ENCODE measurements around the gene LAPTM4A.

Gene LAPTM4A

DNA sequence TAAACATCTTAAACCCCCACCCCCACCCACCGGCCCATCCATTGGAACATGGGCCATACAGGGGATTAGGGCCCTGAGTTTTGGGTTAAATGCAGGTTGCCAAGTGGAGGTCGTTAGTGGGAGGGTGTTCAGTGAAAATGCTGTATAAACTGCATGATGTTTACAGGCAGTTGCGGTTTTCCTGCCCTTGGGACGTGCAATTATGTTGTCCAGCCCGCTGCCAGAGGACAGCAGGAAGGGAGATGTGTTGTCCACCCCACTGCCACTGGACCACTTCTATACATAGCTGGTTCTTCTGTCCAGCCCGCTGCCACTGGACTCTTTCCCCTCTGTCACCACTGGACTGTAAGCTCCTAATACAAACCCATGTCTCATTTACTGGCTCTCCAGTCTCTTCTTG, 2.7 kb upstream of the LAPTM4A start:
- POLR2A ChIA-PET = no interaction called here
- no peak for DNase-seq (ENCODE audit: extremely low spot score)
- CTCF ChIA-PET = interaction anchor here (0.8 to 1.9 kb wide), 4 partner anchors 8 to 111 kb away, joined by 3 to 9 read pairs (median 4); no protein-coding TSS in a partner anchor
- TF ChIP-seq, protein P1, sequence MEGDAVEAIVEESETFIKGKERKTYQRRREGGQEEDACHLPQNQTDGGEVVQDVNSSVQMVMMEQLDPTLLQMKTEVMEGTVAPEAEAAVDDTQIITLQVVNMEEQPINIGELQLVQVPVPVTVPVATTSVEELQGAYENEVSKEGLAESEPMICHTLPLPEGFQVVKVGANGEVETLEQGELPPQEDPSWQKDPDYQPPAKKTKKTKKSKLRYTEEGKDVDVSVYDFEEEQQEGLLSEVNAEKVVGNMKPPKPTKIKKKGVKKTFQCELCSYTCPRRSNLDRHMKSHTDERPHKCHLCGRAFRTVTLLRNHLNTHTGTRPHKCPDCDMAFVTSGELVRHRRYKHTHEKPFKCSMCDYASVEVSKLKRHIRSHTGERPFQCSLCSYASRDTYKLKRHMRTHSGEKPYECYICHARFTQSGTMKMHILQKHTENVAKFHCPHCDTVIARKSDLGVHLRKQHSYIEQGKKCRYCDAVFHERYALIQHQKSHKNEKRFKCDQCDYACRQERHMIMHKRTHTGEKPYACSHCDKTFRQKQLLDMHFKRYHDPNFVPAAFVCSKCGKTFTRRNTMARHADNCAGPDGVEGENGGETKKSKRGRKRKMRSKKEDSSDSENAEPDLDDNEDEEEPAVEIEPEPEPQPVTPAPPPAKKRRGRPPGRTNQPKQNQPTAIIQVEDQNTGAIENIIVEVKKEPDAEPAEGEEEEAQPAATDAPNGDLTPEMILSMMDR (IDR thresholded peaks at IDR 0.05; ENCODE audit: control extremely low read depth, extremely low read depth, low read depth, missing control alignments) = no peak

DNA sequence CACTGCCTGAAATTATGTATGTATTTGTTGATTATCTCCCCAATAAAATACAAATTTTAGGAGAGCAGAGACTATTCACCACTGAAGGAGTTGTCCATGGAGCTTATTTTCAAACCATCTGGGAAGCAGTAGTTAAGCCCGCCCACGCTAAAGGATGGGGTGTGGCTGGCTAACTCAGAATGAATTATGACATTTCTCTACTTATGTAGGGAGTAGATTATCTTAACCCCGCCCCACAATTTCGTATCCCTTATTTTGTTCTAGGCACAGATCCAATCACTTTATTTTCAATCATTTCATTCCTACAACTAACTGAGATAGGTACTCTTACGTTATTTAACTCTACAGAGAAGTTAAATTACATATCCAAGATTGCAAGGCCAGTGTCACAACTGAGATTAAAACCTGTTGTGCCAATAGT, 1.4 kb upstream of the LAPTM4A start:
- DNase-seq (ENCODE audit: extremely low spot score) = no peak
- ChIA-PET POLR2A (no interaction called here), CTCF (interaction anchor here (1.5 kb wide), 1 partner anchor 10 kb away, joined by 5 read pairs; no protein-coding TSS in a partner anchor)
- TF ChIP-seq, protein P1 (IDR thresholded peaks at IDR 0.05; ENCODE audit: control extremely low read depth, extremely low read depth, low read depth, missing control alignments) = no peak

- ChIA-PET CTCF (interaction anchor here (1.5 to 9.3 kb wide), 2 partner anchors 10 to 38 kb away, joined by 5 to 63 read pairs; partner anchors contain the start of gene MATN3), POLR2A (interaction anchor here (1.0 to 1.7 kb wide), 2 partner anchors 160 to 395 kb away, joined by 3 to 8 read pairs; partner anchors contain the start of gene RHOB)
- DNase-seq (ENCODE audit: extremely low spot score) = no peak
- TF ChIP-seq, protein P1 (IDR thresholded peaks at IDR 0.05; ENCODE audit: control extremely low read depth, extremely low read depth, low read depth, missing control alignments) = no peak
These were observed 912 bp upstream of the LAPTM4A start for GRCh38 chr2:20052229-20052851.

- TF ChIP-seq, protein P1 (IDR thresholded peaks at IDR 0.05; ENCODE audit: control extremely low read depth, extremely low read depth, low read depth, missing control alignments) = peak; percentile 31
- ChIA-PET CTCF (interaction anchor here (1.0 to 9.3 kb wide), 3 partner anchors 37 to 175 kb away, joined by 3 to 63 read pairs (median 4); partner anchors contain the start of genes MATN3 and SDC1), POLR2A (interaction anchor here (1.7 kb wide), 1 partner anchor 396 kb away, joined by 8 read pairs; the partner anchor contains the start of gene RHOB)
- DNase-seq (ENCODE audit: extremely low spot score) = peak; percentile 44
These were observed 539 bp downstream of the LAPTM4A start for GRCh38 chr2:20050646-20051531.

- TF ChIP-seq, protein P1 (IDR thresholded peaks at IDR 0.05; ENCODE audit: control extremely low read depth, extremely low read depth, low read depth, missing control alignments) = no peak
- DNase-seq (ENCODE audit: extremely low spot score) = peak; percentile 36
- ChIA-PET CTCF (interaction anchor here (1.6 to 9.3 kb wide), 3 partner anchors 15 to 175 kb away, joined by 4 to 63 read pairs (median 6); partner anchors contain the start of genes MATN3 and SDC1), POLR2A (no interaction called here)
These were observed 1.3 kb downstream of the LAPTM4A start for GRCh38 chr2:20050104-20050645.

- CTCF ChIA-PET = interaction anchor here (1.6 to 9.3 kb wide), 4 partner anchors 15 to 176 kb away, joined by 3 to 63 read pairs (median 5); partner anchors contain the start of genes MATN3 and SDC1
- POLR2A ChIA-PET = no interaction called here
- DNase-seq (ENCODE audit: extremely low spot score) = no peak
- TF ChIP-seq, protein P1 (IDR thresholded peaks at IDR 0.05; ENCODE audit: control extremely low read depth, extremely low read depth, low read depth, missing control alignments) = no peak
These were observed 1.8 kb downstream of the LAPTM4A start for GRCh38 chr2:20049637-20050036.
